Panc1 (cell line): ENCODE measurements around the gene LAMA5. TPM values are rescaled to one million over a fixed set of nuclear protein-coding genes. Genes with fewer than 3 reads are reported as not detected.

Experiments
- ATAC-seq: fragments of 200-7000 bp; cut with Tn5 transposase; 2 replicates; pipeline ENCODE4 v1.9.1; 2020; ENCODE audit warnings: mild to moderate bottlenecking, moderate library complexity
- BruUV-seq: library from RNA; stranded (reverse); fragments of 400-500 nt; replicated peaks from 2 replicates; lab custom pipeline; 2021; lab: Mats Ljungman, UMichigan
- CTCF ChIA-PET: fragments of 300-600 bp; sonication (Branson Sonifier 250); formaldehyde crosslinking; loops from one replicate; lab custom pipeline; 2022; ENCODE audit warnings: antibody characterized with exemption; lab: Charles Lee
- POLR2A ChIA-PET: fragments of 300-600 bp; sonication (Branson Sonifier 250); formaldehyde crosslinking; loops from one replicate; lab custom pipeline; 2022; ENCODE audit warnings: antibody characterized with exemption; lab: Charles Lee
- DNase-seq: peaks from one replicate; pipeline ENCODE4 v3.0.0-alpha.2; 2010; ENCODE audit warnings: low read depth, low spot score
- H3K27ac ChIP-seq: 2 replicates; pipeline ENCODE4 v1.5.1; 2011; ENCODE audit warnings: mild to moderate bottlenecking, low read length, inconsistent platforms
- H3K27me3 ChIP-seq: fragments of 200-500 bp; sonication (Bioruptor generic); 2 replicates; pipeline ENCODE4 v1.6.0; 2014; ENCODE audit warnings: low read length, inconsistent platforms; ENCODE audit not compliant: control insufficient read depth, insufficient read depth
- H3K36me3 ChIP-seq: fragments of 200-500 bp; sonication (Bioruptor generic); 2 replicates; pipeline ENCODE4 v1.5.1; 2014; ENCODE audit warnings: inconsistent platforms, mild to moderate bottlenecking, low read length, moderate library complexity; ENCODE audit not compliant: control insufficient read depth, insufficient read depth
- H3K4me1 ChIP-seq: 2 replicates; pipeline ENCODE4 v1.5.1; 2011; ENCODE audit warnings: inconsistent platforms, mild to moderate bottlenecking, low read length, moderate library complexity; ENCODE audit not compliant: control insufficient read depth, insufficient read depth
- H3K4me3 ChIP-seq, 2 experiments: 2 replicates each; pipeline ENCODE4 v1.5.1; 2011 to 2012; ENCODE audit warnings: low read depth in 2 of 2, low read length in 2 of 2, mild to moderate bottlenecking in 2 of 2, inconsistent platforms in 1 of 2, moderate library complexity in 1 of 2
- H3K9me3 ChIP-seq: fragments of 200-500 bp; sonication (Bioruptor generic); 2 replicates; pipeline ENCODE4 v1.5.1; 2014; ENCODE audit warnings: low read depth, mild to moderate bottlenecking, inconsistent platforms, low read length, moderate library complexity; ENCODE audit not compliant: control insufficient read depth, insufficient read depth
- CTCF ChIP-seq: fragments of 450-650 bp; IDR thresholded peaks from 2 replicates; pipeline ENCODE4 v1.5.1; 2017; ENCODE audit warnings: mild to moderate bottlenecking
- POLR2AphosphoS5 ChIP-seq: IDR thresholded peaks from 2 replicates; pipeline ENCODE4 v1.6.1; 2012; ENCODE audit warnings: mild to moderate bottlenecking, low read depth, low read length, moderate library complexity
- REST ChIP-seq, 2 experiments: IDR thresholded peaks; 2 replicates each; pipeline ENCODE4 v1.6.1; 2011 to 2012; ENCODE audit warnings: low read depth in 2 of 2, control low read depth in 1 of 2, low read length in 1 of 2, mild to moderate bottlenecking in 1 of 2, moderate library complexity in 1 of 2; ENCODE audit not compliant: insufficient read depth in 1 of 2
- SIN3A ChIP-seq: IDR thresholded peaks from 2 replicates; pipeline ENCODE4 v1.6.1; 2012; ENCODE audit warnings: low read depth, mild to moderate bottlenecking, low read length, moderate library complexity, borderline replicate concordance; ENCODE audit not compliant: insufficient read depth
- TCF7L2 ChIP-seq: IDR thresholded peaks from 2 replicates; pipeline ENCODE4 v1.6.1; 2011; ENCODE audit warnings: mild to moderate bottlenecking, low read depth, low read length, inconsistent platforms
- in situ Hi-C: cut with HindIII; loops from 2 replicates; pipeline ENCODE4 v1.10.0; 2016; ENCODE audit warnings: low sequenced_read_pairs, low pct_unique_long_range_greater_than_20kb
- intact Hi-C: fragments of 100-400 bp; cut with micrococcal nuclease; formaldehyde crosslinking; loops from one replicate; pipeline ENCODE4 v1.10.0; 2022; ENCODE audit not compliant: unreplicated experiment
- total RNA-seq: library from RNA; stranded (reverse); gene quantifications from one replicate; pipeline ENCODE4 v1.2.1, GENCODE V29; 2021; ENCODE audit not compliant: unreplicated experiment

Gene LAMA5
- total RNA-seq, 1 experiment from 2014 or later: 497 TPM

GRCh38 chr20:62356589-62357186 is 10.4 kb downstream of the LAMA5 start:
- intact Hi-C loops (no loop called here), in situ Hi-C loops (no loop called here)
- POLR2A ChIA-PET: no interaction called here
- Histone ChIP-seq H3K36me3 (no peaks in the 10 kb centered on the region; the same call in 1 of the 2 replicates), H3K27ac (peak overlapping the region; percentile 93), H3K4me3 (no peak overlapping the region), H3K9me3 (no peaks in the 10 kb centered on the region), H3K27me3 (no peaks in the 10 kb centered on the region), H3K4me1 (peaks cover 93% of the 10 kb centered on the region)
- no peak for ATAC-seq
- CTCF ChIA-PET: no interaction called here
- no TSS peak for BruUV-seq
- TF ChIP-seq SIN3A (no peak), REST (IDR thresholded peaks at IDR 0.05; ENCODE audit: insufficient read depth in 1 of 2, low read depth in 2 of 2, low read length in 1 of 2) (no peak), CTCF (no peak), POLR2AphosphoS5 (no peak), TCF7L2 (no peak)
- DNase-seq: no peak

GRCh38 chr20:62355878-62356588 is 11.1 kb downstream of the LAMA5 start:
- ChIA-PET CTCF (no interaction called here), POLR2A (no interaction called here)
- Histone ChIP-seq H3K4me3 (peak overlapping the region in 1 of 2 experiments; percentile 8; a peak in 1 of 4 replicates), H3K27ac (peak overlapping the region; percentile 93), H3K36me3 (peaks cover 2% of the 10 kb centered on the region), H3K27me3 (no peaks in the 10 kb centered on the region), H3K4me1 (peaks cover 93% of the 10 kb centered on the region), H3K9me3 (no peaks in the 10 kb centered on the region)
- TF ChIP-seq SIN3A (no peak), REST (IDR thresholded peaks at IDR 0.05; ENCODE audit: insufficient read depth in 1 of 2, low read depth in 2 of 2, low read length in 1 of 2) (no peak), POLR2AphosphoS5 (no peak), CTCF (no peak)
- DNase-seq (no peak), ATAC-seq (no peak)
- intact Hi-C loops: no loop called here
- TSS peak; percentile 44 for BruUV-seq
- in situ Hi-C loops: no loop called here
